H1 (cell line): ENCODE data around the gene RHBDF1. TPM values are rescaled to one million over a fixed set of nuclear protein-coding genes. Genes with fewer than 3 reads are reported as not detected.

Experiments used
- BRCA1 ChIP-seq: IDR thresholded peaks from 2 replicates; pipeline ENCODE4 v1.6.1; 2012; ENCODE audit warnings: low read depth, low read length, improper control_type of control experiment
- JUN ChIP-seq: IDR thresholded peaks from 2 replicates; pipeline ENCODE4 v1.6.1; 2011; ENCODE audit warnings: low read depth, mild to moderate bottlenecking, improper control_type of control experiment, low read length
- RFX5 ChIP-seq: IDR thresholded peaks from 2 replicates; pipeline ENCODE4 v1.6.1; 2011; ENCODE audit warnings: low read depth, low read length, improper control_type of control experiment, borderline replicate concordance
- TAF7 ChIP-seq: optimal IDR thresholded peaks from 2 replicates; pipeline ENCODE3; 2011; ENCODE audit warnings: low read depth, mild to moderate bottlenecking, inconsistent platforms, low read length, moderate library complexity, borderline replicate concordance
- polyA plus RNA-seq, 7 experiments: library from polyadenylated mRNA; depleted of rRNA in 3 of 7; stranded (reverse) in 5 of 7; unstranded in 2 of 7; fragments of >200 nt in 5 of 7; fragments of 200-250 nt in 2 of 7; gene quantifications; 1 replicate in 5 of 7; 2 replicates in 1 of 7; 4 replicates in 1 of 7; pipeline versions ENCODE4 v1.2.1 to v1.2.3, GENCODE V29; 2011 to 2013; ENCODE audit warnings: missing spikeins in 2 of 7, mixed read lengths in 2 of 7
- total RNA-seq: library from RNA; stranded (reverse); fragmentation: NEBNext Ultra II Directional; extraction: Animal tissue kit (Norgen Biotek cat#: 25700); gene quantifications from 2 replicates; pipeline ENCODE4 v1.2.1, GENCODE V29; 2021

The RHBDF1 gene
- total and polyA plus RNA-seq, 2 of the 8 experiments (the other 6 are each of a cell fraction or from before 2014, with no cell fraction given), result 37.4 to 51.6 TPM

DNA sequence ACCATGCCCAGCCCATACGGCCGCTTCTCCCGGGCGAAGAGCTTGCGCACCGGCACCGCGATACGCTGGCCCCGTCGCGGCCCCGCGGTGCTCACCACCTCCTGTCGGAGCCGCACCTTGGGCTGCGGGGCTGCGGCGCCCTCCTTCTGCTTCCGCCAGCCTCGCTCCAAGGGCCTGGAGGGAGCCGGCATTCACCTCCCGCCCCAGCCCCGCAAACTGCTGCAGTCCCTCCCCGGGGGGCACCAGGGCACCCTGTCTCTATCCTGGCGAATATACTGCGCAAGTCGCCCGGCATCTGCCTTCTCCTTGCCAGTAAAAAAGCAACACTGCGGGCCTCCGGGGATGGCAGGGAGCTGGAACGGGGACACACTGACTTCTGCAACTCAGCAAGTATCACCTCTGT is 10.6 kb downstream of the RHBDF1 start (continued):
- no peak for TF ChIP-seq JUN
- TF ChIP-seq TAF7, result no peak
- TF ChIP-seq BRCA1, result no peak
- TF ChIP-seq RFX5, result no peak
